IMR-90 (cell line): ENCODE data around the gene RAD51D. TPM values are rescaled to one million over a fixed set of nuclear protein-coding genes. Genes with fewer than 3 reads are reported as not detected.
"Not testable (repeated sequence)": the region's sequence is repeated elsewhere in the genome, so short reads cannot be mapped to it uniquely, and the experiment has no call there.

Experiments
- ATAC-seq: fragments of 200-7000 bp; cut with Tn5 transposase; 2 replicates; pipeline ENCODE4 v1.9.1; 2020; ENCODE audit warnings: low read depth, mild to moderate bottlenecking, moderate library complexity
- BruUV-seq: library from RNA; stranded (reverse); fragments of 400-500 nt; replicated peaks from 2 replicates; lab custom pipeline; 2021; lab: Mats Ljungman, UMichigan
- CTCF ChIA-PET: fragments of 300-600 bp; formaldehyde crosslinking; extraction: SDS; loops from one replicate; lab custom pipeline; 2021; ENCODE audit warnings: antibody characterized with exemption; lab: Yijun Ruan, JAX
- POLR2A ChIA-PET: fragments of 300-600 bp; sonication (Branson Sonifier 250); formaldehyde crosslinking; loops from one replicate; lab custom pipeline; 2022; ENCODE audit warnings: antibody characterized with exemption; ENCODE audit not compliant: unreplicated experiment; lab: Charles Lee
- DNase-seq: peaks from one replicate; pipeline ENCODE4 v3.0.0; 2013
- H2AFZ ChIP-seq: replicated peaks from 2 replicates; pipeline ENCODE3; 2013; ENCODE audit warnings: low read length, mild to moderate bottlenecking; ENCODE audit not compliant: poor library complexity
- H2AK5ac ChIP-seq: 2 replicates; pipeline ENCODE4 v1.6.1; 2013; ENCODE audit warnings: low read depth, low read length, inconsistent platforms
- H2AK9ac ChIP-seq: replicated peaks from 2 replicates; pipeline ENCODE3; 2013; ENCODE audit warnings: mild to moderate bottlenecking, low read depth, low read length, moderate library complexity; ENCODE audit not compliant: poor library complexity
- H2BK120ac ChIP-seq: 2 replicates; pipeline ENCODE4 v1.6.1; 2013; ENCODE audit warnings: low read depth, low read length, inconsistent platforms
- H2BK15ac ChIP-seq: 3 replicates; pipeline ENCODE4 v1.6.1; 2013; ENCODE audit warnings: low read depth, low read length, inconsistent platforms
- H2BK20ac ChIP-seq: 2 replicates; pipeline ENCODE4 v1.6.1; 2013; ENCODE audit warnings: low read depth, mild to moderate bottlenecking, inconsistent platforms, low read length, moderate library complexity
- H2BK5ac ChIP-seq: 2 replicates; pipeline ENCODE4 v1.6.1; 2013; ENCODE audit warnings: mild to moderate bottlenecking, low read depth, low read length, inconsistent platforms; ENCODE audit not compliant: poor library complexity, severe bottlenecking
- H3K14ac ChIP-seq: replicated peaks from 2 replicates; pipeline ENCODE4 v1.6.1; 2013; ENCODE audit warnings: low read depth, low read length, inconsistent platforms
- H3K18ac ChIP-seq: 2 replicates; pipeline ENCODE4 v1.6.1; 2013; ENCODE audit warnings: low read depth, low read length, control low read depth
- H3K23ac ChIP-seq: 2 replicates; pipeline ENCODE4 v1.6.1; 2013; ENCODE audit warnings: low read depth, low read length, inconsistent platforms
- H3K27ac ChIP-seq: 2 replicates; pipeline ENCODE4 v1.5.1; 2013; ENCODE audit warnings: mild to moderate bottlenecking, control low read depth, low read length; ENCODE audit not compliant: insufficient read depth
- H3K27me3 ChIP-seq: 2 replicates; pipeline ENCODE4 v1.6.1; 2013; ENCODE audit warnings: low read length; ENCODE audit not compliant: control insufficient read depth, insufficient read depth
- H3K36me3 ChIP-seq: 2 replicates; pipeline ENCODE4 v1.6.1; 2013; ENCODE audit warnings: low read length, mixed read lengths; ENCODE audit not compliant: control insufficient read depth, insufficient read depth
- H3K4ac ChIP-seq: 2 replicates; pipeline ENCODE4 v1.6.1; 2013; ENCODE audit warnings: low read depth, low read length, inconsistent platforms
- H3K4me1 ChIP-seq: 2 replicates; pipeline ENCODE4 v1.6.1; 2013; ENCODE audit warnings: low read length, mixed read lengths; ENCODE audit not compliant: control insufficient read depth, insufficient read depth
- H3K4me2 ChIP-seq: 2 replicates; pipeline ENCODE4 v1.6.1; 2013; ENCODE audit warnings: low read depth, mild to moderate bottlenecking, control low read depth, low read length, moderate library complexity
- H3K4me3 ChIP-seq: 2 replicates; pipeline ENCODE4 v1.5.1; 2013; ENCODE audit warnings: low read depth, mild to moderate bottlenecking, control low read depth, low read length, moderate library complexity; ENCODE audit not compliant: insufficient read depth
- H3K56ac ChIP-seq: 2 replicates; pipeline ENCODE4 v1.6.1; 2013; ENCODE audit warnings: low read length, inconsistent platforms; ENCODE audit not compliant: insufficient read depth; ENCODE audit errors: extremely low read depth
- H3K79me1 ChIP-seq, 2 experiments: 2 replicates each; pipeline ENCODE4 v1.6.1; 2013; ENCODE audit warnings: low read length in 2 of 2, inconsistent platforms in 1 of 2, low read depth in 1 of 2
- H3K9ac ChIP-seq: 2 replicates; pipeline ENCODE4 v1.6.1; 2013; ENCODE audit warnings: low read depth, low read length, control low read depth
- H3K9me1 ChIP-seq: 2 replicates; pipeline ENCODE4 v1.6.1; 2013; ENCODE audit warnings: low read length, inconsistent platforms; ENCODE audit not compliant: insufficient read depth
- H3K9me3 ChIP-seq: 2 replicates; pipeline ENCODE4 v1.6.1; 2013; ENCODE audit warnings: low read length; ENCODE audit not compliant: control insufficient read depth, insufficient read depth
- H4K20me1 ChIP-seq: 2 replicates; pipeline ENCODE4 v1.6.1; 2013; ENCODE audit warnings: low read length, inconsistent platforms; ENCODE audit not compliant: insufficient read depth
- H4K5ac ChIP-seq: 2 replicates; pipeline ENCODE4 v1.6.1; 2013; ENCODE audit warnings: mild to moderate bottlenecking, low read depth, low read length, control low read depth
- H4K8ac ChIP-seq, 2 experiments: 2 replicates each; pipeline ENCODE4 v1.6.1; 2013; ENCODE audit warnings: low read depth in 2 of 2, low read length in 2 of 2, control low read depth in 1 of 2, inconsistent platforms in 1 of 2
- H4K91ac ChIP-seq: 2 replicates; pipeline ENCODE4 v1.6.1; 2013; ENCODE audit warnings: low read depth, low read length, inconsistent platforms; ENCODE audit not compliant: insufficient read depth
- CEBPB ChIP-seq: IDR thresholded peaks from 2 replicates; pipeline ENCODE4 v1.6.1; 2012; ENCODE audit warnings: low read depth, low read length, improper control_type of control experiment
- CTCF ChIP-seq: conservative IDR thresholded peaks from 2 replicates; pipeline ENCODE4 v1.5.1; 2012; ENCODE audit warnings: mild to moderate bottlenecking, low read depth, low read length, improper control_type of control experiment
- ELK1 ChIP-seq: fragments of 150-350 bp; IDR thresholded peaks from 2 replicates; pipeline ENCODE4 v1.6.1; 2016; ENCODE audit warnings: low read depth, mild to moderate bottlenecking, low read length, moderate library complexity, borderline replicate concordance
- WGBS, 2 experiments: methylation state at CpG; one replicate each; pipeline versions ENCODE4 v1.1.5 to v1.1.7; 2013; ENCODE audit warnings: missing lambda C conversion rate in 2 of 2; ENCODE audit not compliant: insufficient read length in 1 of 2; ENCODE audit errors: extremely low coverage in 2 of 2; 5-methylcytosine and 5-hydroxymethylcytosine counted together
- dilution Hi-C: fragments of 300-500 bp; cut with HindIII; formaldehyde crosslinking; loops from one replicate; pipeline ENCODE4 v1.14.3; 2018; ENCODE audit warnings: low sequenced_read_pairs; ENCODE audit not compliant: unreplicated experiment
- in situ Hi-C: fragments of 300-500 bp; cut with MboI; formaldehyde crosslinking; loops from 3 replicates; pipeline ENCODE4 v1.14.3; 2019; ENCODE audit warnings: low sequenced_read_pairs, inconsistent platforms, mixed read lengths
- intact Hi-C: fragments of 100-400 bp; cut with micrococcal nuclease; formaldehyde crosslinking; loops from 2 replicates; pipeline ENCODE4 v1.10.0; 2022
- polyA plus RNA-seq, 3 experiments: library from polyadenylated mRNA; depleted of rRNA; stranded (reverse); fragments of >200 nt; gene quantifications; 2 replicates each; pipeline ENCODE4 v1.2.3, GENCODE V29; 2012; ENCODE audit warnings: low replicate concordance in 1 of 3
- total RNA-seq: library from RNA; depleted of rRNA; stranded (reverse); fragments of >200 nt; gene quantifications from 2 replicates; pipeline ENCODE4 v1.2.3, GENCODE V29; 2012

The RAD51D gene
- total and polyA plus RNA-seq, 2 of the 4 experiments (the other 2 are of a cell fraction) = 10.8 to 12.7 TPM

DNA sequence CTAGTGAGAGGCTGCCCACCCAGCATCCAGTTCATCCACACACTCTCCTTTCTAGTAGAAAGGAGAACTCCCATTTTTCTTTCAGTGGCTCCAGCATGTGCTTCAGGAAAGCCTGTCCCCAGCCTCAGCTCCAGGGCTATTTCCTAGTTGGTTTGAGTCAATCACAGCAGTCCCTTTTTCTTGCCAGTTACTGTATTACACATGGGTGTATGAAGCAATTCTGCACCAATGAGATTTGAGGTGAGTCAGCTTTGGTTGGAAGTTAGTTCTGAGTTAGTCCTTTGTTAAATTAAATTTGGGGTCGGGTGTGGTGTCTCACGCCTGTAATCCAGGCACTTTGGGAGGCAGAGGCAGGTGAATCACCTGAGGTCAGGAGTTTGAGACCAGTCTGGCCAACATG lies 24.8 kb downstream of the RAD51D start:
- no peak for TF ChIP-seq CTCF
- no peak for TF ChIP-seq ELK1
- peak; percentile 98 for TF ChIP-seq CEBPB
- H4K20me1 ChIP-seq = no peaks in the 10 kb centered on the region
- peak; percentile 93 for DNase-seq
- CTCF ChIA-PET = no interaction called here
- H3K79me1 ChIP-seq = 0 out of 4 replicates have a peak, but pooled peaks cover 0 to under 1% of the 10 kb centered on the region in 2 experiments
- H3K14ac ChIP-seq = 0 out of 2 replicates have a peak overlapping the region, but pooled peaks have one; percentile 67
- H3K4me3 ChIP-seq = no peak overlapping the region
- H4K8ac ChIP-seq = peak overlapping the region; percentile 33 to 77; a peak in 2 of 4 replicates
- no peak overlapping the region for H4K5ac ChIP-seq
- H2BK5ac ChIP-seq = no peak overlapping the region
- peak; percentile 94 for ATAC-seq
- 0 out of 2 replicates have a peak, but pooled peaks cover 2% of the 10 kb centered on the region for H3K4me1 ChIP-seq
- peak overlapping the region; percentile 38 for H2AFZ ChIP-seq
- no TSS peak for BruUV-seq
- intact Hi-C loops (no loop called here), in situ Hi-C loops (loop anchor here (5.0 kb wide), 1 partner anchor 98 kb away; no protein-coding TSS in a partner anchor), dilution Hi-C loops (no loop called here)
- H3K23ac ChIP-seq = no peak overlapping the region
- H3K27ac ChIP-seq = no peak overlapping the region
- no peak overlapping the region for H2BK20ac ChIP-seq
- H2AK5ac ChIP-seq = no peak overlapping the region
- H2BK15ac ChIP-seq = no peak overlapping the region
- no peaks in the 10 kb centered on the region for H3K27me3 ChIP-seq
- H3K36me3 ChIP-seq = peaks cover 7% of the 10 kb centered on the region; the same call in 1 of the 2 replicates
- H2AK9ac ChIP-seq = peak overlapping the region; percentile 68
- H3K9me3 ChIP-seq = no peaks in the 10 kb centered on the region
- H3K4ac ChIP-seq = peak overlapping the region; percentile 1; the same call in 1 of the 2 replicates
- no peak overlapping the region for H2BK120ac ChIP-seq
- peaks cover 1% of the 10 kb centered on the region for H3K9me1 ChIP-seq
- peak overlapping the region; percentile 7; the same call in 1 of the 2 replicates for H4K91ac ChIP-seq
- no peak overlapping the region for H3K56ac ChIP-seq
- H3K9ac ChIP-seq = no peak overlapping the region
- peak overlapping the region; percentile 39; the same call in 1 of the 2 replicates for H3K18ac ChIP-seq
- WGBS, 2 experiments = no CpG with 5 or more reads among the region's 2 CpGs
- H3K4me2 ChIP-seq = no peak overlapping the region
- POLR2A ChIA-PET = no interaction called here

DNA sequence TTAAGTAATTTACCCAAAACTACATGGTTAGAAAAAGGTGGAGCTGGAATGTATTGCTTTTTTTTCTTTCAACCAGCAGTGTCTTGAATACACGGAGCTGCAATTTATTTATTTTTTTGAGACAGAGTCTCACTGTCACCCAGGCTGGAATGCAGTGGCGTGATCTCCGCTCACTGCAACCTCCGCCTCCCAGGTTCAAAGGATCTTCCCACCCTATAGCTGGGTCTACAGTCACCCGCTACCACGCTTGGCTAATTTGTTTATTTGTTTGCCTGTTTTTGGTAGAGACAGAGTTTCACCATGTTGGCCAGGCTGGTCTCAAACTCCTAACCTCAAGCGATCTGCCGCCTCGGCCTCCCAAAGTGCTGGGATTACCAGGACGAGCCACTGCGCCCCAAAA lies 29.0 kb downstream of the RAD51D start:
- H3K27ac ChIP-seq, H2AFZ ChIP-seq, H2BK5ac ChIP-seq, H2BK20ac ChIP-seq, H3K56ac ChIP-seq, H4K91ac ChIP-seq, H3K4ac ChIP-seq, H2BK15ac ChIP-seq, H4K20me1 ChIP-seq, H3K36me3 ChIP-seq, H3K18ac ChIP-seq, H3K14ac ChIP-seq, H2BK120ac ChIP-seq, H3K9me3 ChIP-seq, dilution Hi-C loops, H2AK5ac ChIP-seq, H3K27me3 ChIP-seq, ATAC-seq, intact Hi-C loops, CTCF ChIA-PET, H3K23ac ChIP-seq, H4K5ac ChIP-seq, H3K9ac ChIP-seq, H3K4me2 ChIP-seq, H4K8ac ChIP-seq, BruUV-seq, H2AK9ac ChIP-seq, H3K4me3 ChIP-seq, DNase-seq: not testable (repeated sequence)
- Histone ChIP-seq H3K79me1 (peaks cover 5 to 31% of the 10 kb centered on the region in 2 experiments; a peak in 3 of 4 replicates), H3K9me1 (peaks cover 14% of the 10 kb centered on the region), H3K4me1 (peaks cover 10% of the 10 kb centered on the region)
- 98% methylated on average over 5 of the region's 11 CpGs; no CpG with 5 or more reads in 1 of the 2 experiments for WGBS, 2 experiments
- in situ Hi-C loops = loop anchor here (5.0 kb wide), 1 partner anchor 93 kb away; no protein-coding TSS in a partner anchor
- POLR2A ChIA-PET = interaction anchor here (0.6 kb wide), 1 partner anchor 446 kb away, joined by 3 read pairs; no protein-coding TSS in a partner anchor
